ENCODE data around the gene ERCC6. TPM values are rescaled to one million over a fixed set of nuclear protein-coding genes. Genes with fewer than 3 reads are reported as not detected.

The ERCC6 gene
- total RNA-seq, 5 donors from 2014 or later (not counting 1 experiment from before 2014, with no cell fraction given) = 34.6 to 40.7 (median 39.1) TPM

- no peaks in the 10 kb centered on the region for H3K4me1 ChIP-seq (ENCODE audit: control insufficient read depth in 1 of 2, extremely low read depth in 1 of 2, insufficient read depth in 2 of 2, low read length in 2 of 2)
- ChIA-PET POLR2A (no interaction called here), CTCF (no interaction called here)
- ATAC-seq (replicated peaks in 1 of 4) (no peak), DNase-seq (no peak)
- Mint-ChIP-seq H3K4me3 (no peak overlapping the region), H3K4me1 (peaks cover 0 to 3% (median 0%) of the 10 kb centered on the region in 3 donors), H3K27me3 (peaks cover 31 to 34% of the 10 kb centered on the region in 2 donors), H3K36me3 (no peaks in the 10 kb centered on the region), H3K9me3 (no peaks in the 10 kb centered on the region), H3K27ac (no peak overlapping the region)
- H3K27me3 ChIP-seq (replicated peaks in 1 of 2; ENCODE audit: control insufficient read depth in 2 of 2, extremely low read depth in 1 of 2, insufficient read depth in 2 of 2, low read length in 1 of 2) = peaks cover 0 to 5% of the 10 kb centered on the region in 2 experiments
- WGBS (ENCODE audit: insufficient coverage) = 85% methylated on average over 3 of the region's 4 CpGs
- no peaks in the 10 kb centered on the region for H3K9me3 ChIP-seq
- H3K36me3 ChIP-seq (ENCODE audit: control insufficient read depth in 2 of 2, extremely low read depth in 1 of 2, insufficient read depth in 1 of 2, low read length in 1 of 2) = no peaks in the 10 kb centered on the region
- no peak overlapping the region for H3K27ac ChIP-seq (ENCODE audit: low read length)
- no peak overlapping the region for H3K4me3 ChIP-seq (ENCODE audit: control insufficient read depth in 1 of 2, extremely low read depth in 1 of 2, low read length in 1 of 2)
Observed at GRCh38 chr10:49564461-49565009, 25.6 kb upstream of the ERCC6 start.

GRCh38 chr10:49562893-49563292, 24.0 kb upstream of the ERCC6 start:
- POLR2A ChIA-PET = no interaction called here
- Histone ChIP-seq H3K9me3 (no peaks in the 10 kb centered on the region), H3K4me1 (ENCODE audit: control insufficient read depth in 1 of 2, extremely low read depth in 1 of 2, insufficient read depth in 2 of 2, low read length in 2 of 2) (no peaks in the 10 kb centered on the region), H3K4me3 (ENCODE audit: control insufficient read depth in 1 of 2, extremely low read depth in 1 of 2, low read length in 1 of 2) (no peak overlapping the region), H3K36me3 (ENCODE audit: control insufficient read depth in 2 of 2, extremely low read depth in 1 of 2, insufficient read depth in 1 of 2, low read length in 1 of 2) (no peaks in the 10 kb centered on the region), H3K27me3 (replicated peaks in 1 of 2; ENCODE audit: control insufficient read depth in 2 of 2, extremely low read depth in 1 of 2, insufficient read depth in 2 of 2, low read length in 1 of 2) (peaks cover 0 to 3% of the 10 kb centered on the region in 2 experiments), H3K27ac (ENCODE audit: low read length) (no peak overlapping the region)
- Mint-ChIP-seq H3K36me3 (no peaks in the 10 kb centered on the region), H3K4me3 (no peak overlapping the region), H3K27ac (no peak overlapping the region), H3K27me3 (peaks cover 30 to 37% of the 10 kb centered on the region in 2 donors), H3K4me1 (no peaks in the 10 kb centered on the region), H3K9me3 (no peaks in the 10 kb centered on the region)
- DNase-seq = no peak
- WGBS (ENCODE audit: insufficient coverage) = no CpG with 5 or more reads among the region's 1 CpG
- ATAC-seq (replicated peaks in 1 of 4) = no peak
- CTCF ChIA-PET = no interaction called here

GRCh38 chr10:49560526-49560925, 21.6 kb upstream of the ERCC6 start:
- H3K4me1 Mint-ChIP-seq = no peaks in the 10 kb centered on the region
- peaks cover 32 to 38% of the 10 kb centered on the region in 2 donors for H3K27me3 Mint-ChIP-seq
- H3K27ac Mint-ChIP-seq = no peak overlapping the region
- no peaks in the 10 kb centered on the region for H3K36me3 ChIP-seq (ENCODE audit: control insufficient read depth in 2 of 2, extremely low read depth in 1 of 2, insufficient read depth in 1 of 2, low read length in 1 of 2)
- H3K4me1 ChIP-seq (ENCODE audit: control insufficient read depth in 1 of 2, extremely low read depth in 1 of 2, insufficient read depth in 2 of 2, low read length in 2 of 2) = no peaks in the 10 kb centered on the region
- WGBS (ENCODE audit: insufficient coverage) = 67% methylated on average over 1 of the region's 2 CpGs
- ATAC-seq (replicated peaks in 1 of 4) = no peak
- H3K27me3 ChIP-seq (replicated peaks in 1 of 2; ENCODE audit: control insufficient read depth in 2 of 2, extremely low read depth in 1 of 2, insufficient read depth in 2 of 2, low read length in 1 of 2) = peaks cover 0 to 7% of the 10 kb centered on the region in 2 experiments
- peaks cover 0 to 10% (median 7%) of the 10 kb centered on the region in 3 donors for H3K9me3 Mint-ChIP-seq
- H3K4me3 Mint-ChIP-seq = no peak overlapping the region
- H3K27ac ChIP-seq (ENCODE audit: low read length) = no peak overlapping the region
- POLR2A ChIA-PET = no interaction called here
- DNase-seq = no peak
- CTCF ChIA-PET = no interaction called here
- H3K36me3 Mint-ChIP-seq = no peaks in the 10 kb centered on the region
- H3K4me3 ChIP-seq (ENCODE audit: control insufficient read depth in 1 of 2, extremely low read depth in 1 of 2, low read length in 1 of 2) = no peak overlapping the region
- no peaks in the 10 kb centered on the region for H3K9me3 ChIP-seq

GRCh38 chr10:49559476-49559875, 20.6 kb upstream of the ERCC6 start:
- Histone ChIP-seq H3K4me1 (ENCODE audit: control insufficient read depth in 1 of 2, extremely low read depth in 1 of 2, insufficient read depth in 2 of 2, low read length in 2 of 2) (no peaks in the 10 kb centered on the region), H3K9me3 (no peaks in the 10 kb centered on the region), H3K27ac (ENCODE audit: low read length) (no peak overlapping the region), H3K27me3 (replicated peaks in 1 of 2; ENCODE audit: control insufficient read depth in 2 of 2, extremely low read depth in 1 of 2, insufficient read depth in 2 of 2, low read length in 1 of 2) (peaks cover 0 to 7% of the 10 kb centered on the region in 2 experiments), H3K36me3 (ENCODE audit: control insufficient read depth in 2 of 2, extremely low read depth in 1 of 2, insufficient read depth in 1 of 2, low read length in 1 of 2) (no peaks in the 10 kb centered on the region), H3K4me3 (ENCODE audit: control insufficient read depth in 1 of 2, extremely low read depth in 1 of 2, low read length in 1 of 2) (no peak overlapping the region)
- H3K27ac Mint-ChIP-seq = no peak overlapping the region
- WGBS (ENCODE audit: insufficient coverage) = 17% methylated on average over 1 of the region's 1 CpG
- no peaks in the 10 kb centered on the region for H3K4me1 Mint-ChIP-seq
- no peak for ATAC-seq (replicated peaks in 1 of 4)
- DNase-seq = no peak
- CTCF ChIA-PET = no interaction called here
- peaks cover 30 to 39% of the 10 kb centered on the region in 2 donors for H3K27me3 Mint-ChIP-seq
- no peak overlapping the region for H3K4me3 Mint-ChIP-seq
- H3K36me3 Mint-ChIP-seq = no peaks in the 10 kb centered on the region
- H3K9me3 Mint-ChIP-seq = peaks cover 0 to 14% (median 11%) of the 10 kb centered on the region in 3 donors
- POLR2A ChIA-PET = no interaction called here

GRCh38 chr10:49558190-49558589, 19.3 kb upstream of the ERCC6 start:
- Histone ChIP-seq H3K4me3 (ENCODE audit: control insufficient read depth in 1 of 2, extremely low read depth in 1 of 2, low read length in 1 of 2) (no peak overlapping the region), H3K27ac (ENCODE audit: low read length) (no peak overlapping the region), H3K27me3 (replicated peaks in 1 of 2; ENCODE audit: control insufficient read depth in 2 of 2, extremely low read depth in 1 of 2, insufficient read depth in 2 of 2, low read length in 1 of 2) (peaks cover 0 to 7% of the 10 kb centered on the region in 2 experiments), H3K9me3 (no peaks in the 10 kb centered on the region), H3K36me3 (ENCODE audit: control insufficient read depth in 2 of 2, extremely low read depth in 1 of 2, insufficient read depth in 1 of 2, low read length in 1 of 2) (no peaks in the 10 kb centered on the region), H3K4me1 (ENCODE audit: control insufficient read depth in 1 of 2, extremely low read depth in 1 of 2, insufficient read depth in 2 of 2, low read length in 2 of 2) (no peaks in the 10 kb centered on the region)
- DNase-seq = no peak
- Mint-ChIP-seq H3K27me3 (peaks cover 29 to 36% of the 10 kb centered on the region in 2 donors), H3K4me1 (no peaks in the 10 kb centered on the region), H3K36me3 (no peaks in the 10 kb centered on the region), H3K27ac (no peak overlapping the region), H3K9me3 (peaks cover 0 to 14% (median 11%) of the 10 kb centered on the region in 3 donors), H3K4me3 (no peak overlapping the region)
- WGBS (ENCODE audit: insufficient coverage) = 88% methylated on average over 2 of the region's 5 CpGs
- CTCF ChIA-PET = no interaction called here
- ATAC-seq (replicated peaks in 1 of 4) = no peak
- POLR2A ChIA-PET = no interaction called here

GRCh38 chr10:49557681-49558080, 18.8 kb upstream of the ERCC6 start:
- Histone ChIP-seq H3K27ac (ENCODE audit: low read length) (no peak overlapping the region), H3K4me3 (ENCODE audit: control insufficient read depth in 1 of 2, extremely low read depth in 1 of 2, low read length in 1 of 2) (no peak overlapping the region), H3K4me1 (ENCODE audit: control insufficient read depth in 1 of 2, extremely low read depth in 1 of 2, insufficient read depth in 2 of 2, low read length in 2 of 2) (no peaks in the 10 kb centered on the region), H3K27me3 (replicated peaks in 1 of 2; ENCODE audit: control insufficient read depth in 2 of 2, extremely low read depth in 1 of 2, insufficient read depth in 2 of 2, low read length in 1 of 2) (peaks cover 0 to 5% of the 10 kb centered on the region in 2 experiments), H3K9me3 (no peaks in the 10 kb centered on the region), H3K36me3 (ENCODE audit: control insufficient read depth in 2 of 2, extremely low read depth in 1 of 2, insufficient read depth in 1 of 2, low read length in 1 of 2) (no peaks in the 10 kb centered on the region)
- POLR2A ChIA-PET = no interaction called here
- H3K36me3 Mint-ChIP-seq = no peaks in the 10 kb centered on the region
- no peak for ATAC-seq (replicated peaks in 1 of 4)
- no peak overlapping the region for H3K27ac Mint-ChIP-seq
- 100% methylated on average over 1 of the region's 2 CpGs for WGBS (ENCODE audit: insufficient coverage)
- CTCF ChIA-PET = no interaction called here
- H3K27me3 Mint-ChIP-seq = peaks cover 29 to 31% of the 10 kb centered on the region in 2 donors
- peaks cover 0 to 14% (median 11%) of the 10 kb centered on the region in 3 donors for H3K9me3 Mint-ChIP-seq
- H3K4me1 Mint-ChIP-seq = no peaks in the 10 kb centered on the region
- no peak for DNase-seq
- H3K4me3 Mint-ChIP-seq = no peak overlapping the region

- WGBS (ENCODE audit: insufficient coverage) = 80% methylated on average over 1 of the region's 1 CpG
- Mint-ChIP-seq H3K27ac (no peak overlapping the region), H3K36me3 (no peaks in the 10 kb centered on the region), H3K4me1 (no peaks in the 10 kb centered on the region), H3K4me3 (no peak overlapping the region), H3K9me3 (peaks cover 0 to 14% (median 11%) of the 10 kb centered on the region in 3 donors), H3K27me3 (peaks cover 23 to 32% of the 10 kb centered on the region in 2 donors)
- Histone ChIP-seq H3K27me3 (replicated peaks in 1 of 2; ENCODE audit: control insufficient read depth in 2 of 2, extremely low read depth in 1 of 2, insufficient read depth in 2 of 2, low read length in 1 of 2) (peaks cover 0 to 4% of the 10 kb centered on the region in 2 experiments), H3K4me3 (ENCODE audit: control insufficient read depth in 1 of 2, extremely low read depth in 1 of 2, low read length in 1 of 2) (no peak overlapping the region), H3K9me3 (no peaks in the 10 kb centered on the region), H3K36me3 (ENCODE audit: control insufficient read depth in 2 of 2, extremely low read depth in 1 of 2, insufficient read depth in 1 of 2, low read length in 1 of 2) (no peaks in the 10 kb centered on the region), H3K4me1 (ENCODE audit: control insufficient read depth in 1 of 2, extremely low read depth in 1 of 2, insufficient read depth in 2 of 2, low read length in 2 of 2) (no peaks in the 10 kb centered on the region), H3K27ac (ENCODE audit: low read length) (no peak overlapping the region)
- ATAC-seq (replicated peaks in 1 of 4) (no peak), DNase-seq (no peak)
- ChIA-PET CTCF (no interaction called here), POLR2A (no interaction called here)
Observed at GRCh38 chr10:49556723-49557122, 17.8 kb upstream of the ERCC6 start.
